ENCODE data around the gene FBXL7. TPM values are rescaled to one million over a fixed set of nuclear protein-coding genes. Genes with fewer than 3 reads are reported as not detected.

The FBXL7 gene
- total RNA-seq, 2 experiments from 2014 or later: not detected

- CTCF ChIA-PET (ENCODE audit: unreplicated experiment): no interaction called here
- no peaks in the 10 kb centered on the region for H3K4me1 ChIP-seq (ENCODE audit: insufficient read depth, low read length, poor library complexity, severe bottlenecking)
- H3K9me3 ChIP-seq (ENCODE audit: low read length): no peaks in the 10 kb centered on the region
- no peak overlapping the region for H3K4me3 ChIP-seq (ENCODE audit: low read depth, low read length, poor library complexity, severe bottlenecking)
- no peaks in the 10 kb centered on the region for H4K20me1 ChIP-seq (ENCODE audit: insufficient read depth, low read length)
- TF ChIP-seq CTCF (conservative IDR thresholded peaks at IDR 0.05; ENCODE audit: low read length) (no peak), EZH2phosphoT487 (IDR thresholded peaks at IDR 0.05; ENCODE audit: borderline replicate concordance, low read depth, low read length) (no peak)
- intact Hi-C loops (cut with micrococcal nuclease; ENCODE audit: unreplicated experiment): no loop called here
- H3K27ac ChIP-seq (ENCODE audit: low read depth, low read length, poor library complexity, severe bottlenecking): no peak overlapping the region
- DNase-seq (ENCODE audit: low spot score): no peak
- H3K9me2 ChIP-seq (ENCODE audit: insufficient read depth, low read length): no peaks in the 10 kb centered on the region
- H3K4me2 ChIP-seq (ENCODE audit: low read length): no peak overlapping the region
- POLR2A ChIA-PET: no interaction called here
- H3K36me3 ChIP-seq (ENCODE audit: insufficient read depth, low read length): no peaks in the 10 kb centered on the region
- H3K79me2 ChIP-seq (ENCODE audit: insufficient read depth, low read depth, low read length): no peaks in the 10 kb centered on the region
- H2AFZ ChIP-seq (ENCODE audit: low read length): no peak overlapping the region
- no TSS peak for BruUV-seq (replicated peaks)
Observed at GRCh38 chr5:15768936-15769335, 269.0 kb downstream of the FBXL7 start.

- H3K4me1 ChIP-seq (ENCODE audit: insufficient read depth, low read length, poor library complexity, severe bottlenecking): no peaks in the 10 kb centered on the region
- no peaks in the 10 kb centered on the region for H3K9me3 ChIP-seq (ENCODE audit: low read length)
- no peak for DNase-seq (ENCODE audit: low spot score)
- POLR2A ChIA-PET: no interaction called here
- no peak for TF ChIP-seq CTCF (conservative IDR thresholded peaks at IDR 0.05; ENCODE audit: low read length)
- TF ChIP-seq EZH2phosphoT487 (IDR thresholded peaks at IDR 0.05; ENCODE audit: borderline replicate concordance, low read depth, low read length): no peak
- no peaks in the 10 kb centered on the region for H3K79me2 ChIP-seq (ENCODE audit: insufficient read depth, low read depth, low read length)
- no peak overlapping the region for H3K27ac ChIP-seq (ENCODE audit: low read depth, low read length, poor library complexity, severe bottlenecking)
- H3K36me3 ChIP-seq (ENCODE audit: insufficient read depth, low read length): no peaks in the 10 kb centered on the region
- CTCF ChIA-PET (ENCODE audit: unreplicated experiment): no interaction called here
- H3K9me2 ChIP-seq (ENCODE audit: insufficient read depth, low read length): no peaks in the 10 kb centered on the region
- H3K4me2 ChIP-seq (ENCODE audit: low read length): no peak overlapping the region
- no peaks in the 10 kb centered on the region for H4K20me1 ChIP-seq (ENCODE audit: insufficient read depth, low read length)
- no peak overlapping the region for H3K4me3 ChIP-seq (ENCODE audit: low read depth, low read length, poor library complexity, severe bottlenecking)
- intact Hi-C loops (cut with micrococcal nuclease; ENCODE audit: unreplicated experiment): no loop called here
- BruUV-seq (replicated peaks): no TSS peak
- no peak overlapping the region for H2AFZ ChIP-seq (ENCODE audit: low read length)
Observed at GRCh38 chr5:15772131-15772530, 272.2 kb downstream of the FBXL7 start.

- H4K20me1 ChIP-seq (ENCODE audit: insufficient read depth, low read length): no peaks in the 10 kb centered on the region
- no peak overlapping the region for H3K27ac ChIP-seq (ENCODE audit: low read depth, low read length, poor library complexity, severe bottlenecking)
- no peaks in the 10 kb centered on the region for H3K9me2 ChIP-seq (ENCODE audit: insufficient read depth, low read length)
- DNase-seq (ENCODE audit: low spot score): no peak
- H3K4me1 ChIP-seq (ENCODE audit: insufficient read depth, low read length, poor library complexity, severe bottlenecking): no peaks in the 10 kb centered on the region
- no peaks in the 10 kb centered on the region for H3K9me3 ChIP-seq (ENCODE audit: low read length)
- no peak overlapping the region for H3K4me3 ChIP-seq (ENCODE audit: low read depth, low read length, poor library complexity, severe bottlenecking)
- no peaks in the 10 kb centered on the region for H3K36me3 ChIP-seq (ENCODE audit: insufficient read depth, low read length)
- no peak overlapping the region for H2AFZ ChIP-seq (ENCODE audit: low read length)
- no peak overlapping the region for H3K4me2 ChIP-seq (ENCODE audit: low read length)
- no peaks in the 10 kb centered on the region for H3K79me2 ChIP-seq (ENCODE audit: insufficient read depth, low read depth, low read length)
- BruUV-seq (replicated peaks): no TSS peak
- no peak for TF ChIP-seq EZH2phosphoT487 (IDR thresholded peaks at IDR 0.05; ENCODE audit: borderline replicate concordance, low read depth, low read length)
- no peak for TF ChIP-seq CTCF (conservative IDR thresholded peaks at IDR 0.05; ENCODE audit: low read length)
- ChIA-PET POLR2A (no interaction called here), CTCF (ENCODE audit: unreplicated experiment) (no interaction called here)
- intact Hi-C loops (cut with micrococcal nuclease; ENCODE audit: unreplicated experiment): no loop called here
Observed at GRCh38 chr5:15774632-15775031, 274.7 kb downstream of the FBXL7 start.
